NCI-H1092 (cell line): ENCODE results near the gene INTS11.

Experiments
- DNase-seq: peaks from one replicate; lab custom pipeline; 2025; lab: John Stamatoyannopoulos, UW

Gene INTS11

DNA sequence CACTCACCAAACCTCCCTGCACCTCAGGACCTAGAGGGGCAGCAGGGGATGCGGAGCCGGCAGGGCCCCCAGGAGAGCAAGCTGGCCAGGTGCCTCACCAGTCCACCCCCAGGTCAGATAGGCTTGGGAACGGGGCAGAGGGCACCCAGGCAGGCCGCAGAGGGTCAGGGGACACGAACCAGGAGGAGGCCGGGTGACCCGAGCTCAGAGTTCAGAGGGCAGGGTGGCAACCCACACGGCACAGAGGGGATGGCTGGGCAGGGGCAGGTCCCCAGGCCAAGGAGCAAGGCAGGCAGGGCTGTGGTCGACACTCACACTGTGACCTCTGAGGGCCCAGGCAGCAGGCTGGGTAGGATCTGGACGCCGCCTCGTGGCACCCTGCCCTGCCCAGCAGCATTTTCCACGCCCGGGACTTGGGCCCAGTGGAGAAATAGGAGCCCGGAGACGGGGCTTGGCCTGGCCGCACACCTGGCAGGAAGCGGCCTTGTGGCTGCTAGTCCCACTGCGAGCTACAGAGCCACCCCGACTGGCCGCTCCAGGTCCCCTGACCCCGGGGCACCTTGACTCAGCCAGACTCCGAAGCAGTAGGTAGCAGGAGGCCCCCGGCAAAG is 19.5 kb upstream of the INTS11 start:
- no peak for DNase-seq

DNA sequence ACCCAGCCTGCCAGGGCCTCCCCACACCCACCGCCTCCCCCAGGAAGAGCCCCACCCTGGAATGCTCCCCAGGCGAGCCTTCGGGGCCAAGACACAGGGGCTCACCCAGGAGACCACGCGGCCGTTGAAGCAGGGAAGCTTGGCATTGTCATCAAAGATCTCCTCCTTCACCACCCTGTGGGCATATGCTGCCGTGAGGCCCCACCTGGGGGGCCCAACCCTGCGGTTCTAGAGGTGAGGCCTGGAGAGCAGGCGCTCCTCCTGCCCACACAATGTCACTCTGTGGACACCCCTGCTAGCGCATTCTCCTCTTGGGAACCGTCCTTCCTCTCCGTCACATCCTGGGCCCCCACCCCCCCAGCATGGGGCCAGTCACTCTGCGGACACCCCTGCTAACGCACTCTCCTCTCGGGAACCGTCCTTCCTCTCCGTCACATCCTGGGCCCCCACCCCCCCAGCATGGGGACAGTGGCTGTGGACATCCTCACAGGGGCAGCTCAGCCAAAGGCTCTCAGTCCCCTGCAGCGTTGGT is 18.2 kb upstream of the INTS11 start:
- DNase-seq, result no peak

DNA sequence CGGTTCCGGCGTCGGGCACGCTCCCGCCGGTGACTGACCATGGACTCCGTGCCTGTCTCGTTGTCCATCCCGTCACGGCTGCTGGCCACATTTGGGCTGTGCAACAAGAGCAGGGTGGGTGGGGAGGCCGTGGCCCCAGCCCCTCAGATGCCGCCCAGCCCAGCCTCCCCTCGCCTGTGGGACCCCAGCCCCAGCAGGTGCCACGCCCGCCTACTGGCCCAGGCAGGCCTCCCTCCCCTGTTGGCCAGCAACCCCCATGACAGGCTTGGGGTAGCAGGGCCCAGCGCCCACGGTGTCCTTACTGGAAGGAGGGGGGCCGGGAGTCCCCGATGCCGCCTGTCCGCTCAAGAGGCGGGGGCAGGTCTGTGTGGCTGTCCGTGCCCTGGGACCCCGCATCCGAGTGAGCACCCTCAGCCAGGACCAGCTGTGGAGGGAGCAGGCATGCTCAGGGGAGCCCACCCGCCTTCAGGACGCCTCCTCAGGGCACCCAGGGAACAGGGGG is 17.7 kb upstream of the INTS11 start:
- DNase-seq, result no peak

DNA sequence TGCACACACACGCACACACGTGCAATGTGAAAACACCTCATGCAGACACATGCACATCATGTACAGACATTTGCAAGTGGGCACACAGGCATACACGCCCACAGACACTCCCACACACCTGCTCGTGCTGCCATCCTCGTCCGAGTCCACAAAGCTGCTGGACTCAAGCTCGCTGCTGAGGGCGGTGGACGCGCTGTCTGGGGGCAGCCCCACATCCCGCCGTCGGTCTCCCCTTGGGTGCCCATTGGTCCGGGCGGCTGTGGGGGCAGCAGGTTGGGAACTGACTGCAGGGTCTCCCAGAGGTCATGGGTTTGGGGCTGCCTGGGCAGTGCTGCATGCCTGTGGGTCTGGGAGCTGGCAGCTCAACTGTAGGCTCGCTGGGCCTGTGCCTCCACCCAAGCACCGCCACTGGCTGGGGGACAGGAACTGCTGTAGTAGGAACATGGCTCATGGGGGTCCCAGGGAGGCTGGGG is 17.1 kb upstream of the INTS11 start:
- no peak for DNase-seq

DNA sequence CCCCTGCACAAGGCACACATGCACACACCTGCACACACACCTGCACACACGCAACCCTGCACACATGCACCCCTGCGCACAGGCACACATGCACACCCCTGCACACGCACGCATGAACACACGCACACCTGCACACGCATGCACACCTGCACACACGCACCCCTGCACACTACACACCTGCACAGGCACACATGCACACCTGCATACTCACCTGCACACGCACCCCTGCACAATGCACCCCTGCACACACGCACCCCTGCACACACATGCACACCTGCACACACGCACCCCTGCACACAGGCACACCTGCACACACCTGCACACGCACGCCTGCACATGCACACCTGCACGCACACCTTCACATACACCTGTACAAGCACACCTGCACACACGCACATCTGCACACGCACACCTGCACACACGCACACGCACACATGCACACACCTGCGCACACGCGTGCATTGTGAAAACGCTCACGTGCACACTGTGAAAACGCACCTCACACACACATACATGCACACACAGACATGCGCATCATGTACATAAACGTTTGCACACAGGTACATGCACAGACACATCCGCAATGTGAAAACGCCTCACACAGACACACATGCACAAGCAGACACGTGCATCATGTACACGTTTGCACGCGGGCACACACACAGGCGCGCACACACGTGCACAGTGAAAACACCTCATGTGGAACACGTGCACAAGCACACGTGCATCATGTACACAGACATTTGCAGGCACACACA is 16.5 kb upstream of the INTS11 start:
- no peak for DNase-seq

DNA sequence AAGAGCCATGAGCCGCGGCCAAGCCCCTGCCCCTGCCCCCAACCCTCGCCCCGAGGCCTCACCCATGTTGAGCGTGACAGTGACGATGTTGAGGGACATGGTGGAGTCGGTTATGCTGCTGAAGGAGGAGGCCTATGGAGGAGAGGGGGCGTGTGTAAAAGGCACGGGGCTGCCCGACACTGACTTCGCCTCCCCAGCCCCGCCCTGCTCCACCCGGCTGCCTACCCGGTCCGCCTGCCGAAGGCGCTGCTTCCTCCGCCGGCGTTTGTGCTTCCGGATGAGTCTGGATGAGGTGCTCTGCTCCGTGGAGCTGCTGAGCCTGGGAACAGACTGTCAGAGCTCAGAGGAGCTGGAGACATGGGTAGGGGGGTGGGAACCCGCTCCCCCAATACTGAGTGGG is 15.7 kb upstream of the INTS11 start:
- DNase-seq, result no peak

DNA sequence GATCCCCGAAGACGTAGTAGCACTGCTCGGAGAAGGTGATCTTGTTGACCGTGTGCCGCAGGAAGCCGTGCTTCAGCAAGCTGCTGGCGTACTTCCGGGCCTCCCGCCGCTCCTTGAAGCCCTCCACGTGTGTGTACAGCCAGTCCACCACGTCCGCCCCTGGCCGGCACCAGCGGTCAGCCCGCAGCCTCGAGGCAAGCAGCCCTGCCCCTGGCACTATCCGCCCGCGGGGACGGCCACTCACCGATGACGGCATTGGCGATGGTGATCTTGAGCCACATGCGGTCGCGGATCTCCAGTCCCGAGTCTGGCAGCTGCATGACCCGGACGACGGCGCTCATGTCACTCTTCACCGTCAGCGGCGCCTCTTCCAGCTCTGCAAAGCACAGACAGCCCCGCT is 13.8 kb upstream of the INTS11 start:
- no peak for DNase-seq

DNA sequence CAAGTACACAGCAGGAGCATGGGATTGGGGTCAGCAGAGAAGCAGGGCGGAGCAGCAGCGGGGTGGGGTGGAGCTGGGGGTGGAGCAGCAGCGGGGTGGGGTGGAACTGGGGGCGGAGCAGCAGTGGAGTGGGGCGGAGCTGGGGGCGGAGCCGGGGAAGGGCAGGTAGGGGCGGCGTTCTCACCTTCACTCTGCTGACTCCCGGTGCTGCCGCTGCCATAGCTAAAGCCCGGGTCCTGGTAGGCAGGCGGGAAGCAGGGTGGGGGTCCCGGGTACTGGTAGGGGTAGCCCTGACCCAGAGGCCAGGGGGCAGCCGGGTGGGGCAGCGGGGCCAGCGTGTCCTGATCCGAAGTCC is 13.3 kb upstream of the INTS11 start:
- no peak for DNase-seq

DNA sequence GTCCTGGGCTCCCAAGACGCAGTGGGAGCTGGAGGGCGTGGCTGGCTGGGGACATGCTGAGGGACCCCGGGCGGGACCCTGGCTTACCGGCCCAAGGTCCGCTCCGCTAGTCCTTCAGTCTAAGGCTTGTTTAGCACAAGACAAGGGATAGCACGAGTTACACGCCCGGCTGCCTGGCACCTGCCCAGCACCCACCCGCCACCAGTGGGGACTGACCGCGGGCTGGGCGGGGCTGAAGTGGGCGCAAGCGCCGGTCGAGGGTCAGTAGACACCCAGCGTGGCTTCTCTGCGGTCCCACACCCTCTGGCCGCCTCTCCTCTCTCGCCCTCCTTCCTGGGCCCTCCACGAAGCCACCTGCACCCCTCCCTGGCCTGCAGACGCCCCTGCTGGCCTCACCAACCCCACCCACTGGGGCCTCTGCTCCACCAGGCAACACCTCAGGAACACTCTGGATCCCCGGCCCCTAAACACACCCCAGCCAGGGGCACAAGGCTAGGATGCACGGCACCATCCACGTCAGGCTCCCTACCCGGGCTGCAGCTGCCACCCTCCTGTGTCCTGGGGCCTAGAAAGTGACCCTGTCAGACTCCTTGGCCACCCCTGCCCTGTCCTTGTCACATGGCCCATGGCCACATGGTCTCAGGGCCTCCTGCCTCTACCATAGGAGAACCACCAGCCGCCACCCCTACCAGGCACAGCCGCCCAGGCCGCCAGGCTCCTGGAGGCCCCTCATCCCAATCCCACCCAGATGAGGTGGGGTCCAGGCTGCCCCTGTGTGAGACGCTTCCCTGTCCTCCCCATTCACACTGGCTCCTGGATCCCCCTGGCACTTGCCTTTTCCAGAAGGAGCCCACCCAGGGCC is 12.7 kb upstream of the INTS11 start:
- DNase-seq, result no peak

DNA sequence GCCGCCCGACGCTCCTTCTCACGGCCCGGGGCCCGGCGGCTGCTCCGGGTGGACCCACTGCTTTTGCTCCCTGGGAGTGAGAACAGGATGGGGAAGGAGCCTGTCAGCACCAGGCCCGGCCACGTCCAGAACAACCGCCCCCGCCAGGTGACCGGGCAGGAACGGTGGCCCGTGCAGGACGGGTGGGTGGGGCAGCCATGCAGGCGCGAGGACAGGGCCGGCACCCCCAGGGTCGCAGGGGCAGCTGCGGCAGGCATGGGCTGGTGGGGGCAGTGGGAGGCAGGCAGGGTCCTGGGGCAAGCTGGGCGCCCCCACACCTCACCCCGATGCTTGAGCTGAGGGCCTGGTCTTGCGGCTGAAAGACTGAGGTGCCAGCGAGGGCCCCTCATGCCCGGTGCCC is 12.0 kb upstream of the INTS11 start:
- no peak for DNase-seq

DNA sequence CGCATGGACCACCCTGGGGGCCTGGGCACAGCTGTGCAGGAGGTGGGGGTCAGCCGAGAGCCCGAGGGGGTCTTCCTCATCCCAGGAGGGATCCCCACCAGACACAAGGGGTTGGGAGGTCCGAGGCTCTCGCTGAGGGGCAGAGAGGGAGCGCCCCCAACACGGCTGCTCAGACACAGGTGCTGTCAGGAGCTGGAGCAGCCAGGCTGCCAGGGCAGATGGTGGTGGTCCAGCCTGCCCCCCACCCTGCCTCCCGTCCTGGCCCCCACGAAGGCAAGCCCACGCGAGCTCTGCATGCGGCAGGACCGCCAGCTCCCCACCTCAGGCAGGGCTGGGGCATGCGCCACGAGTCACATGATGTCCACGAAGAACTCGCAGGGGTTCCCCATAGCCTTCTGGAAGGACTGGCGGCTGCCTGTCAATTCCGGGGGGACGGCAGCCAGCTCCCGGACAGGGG is 11.4 kb upstream of the INTS11 start:
- no peak for DNase-seq

DNA sequence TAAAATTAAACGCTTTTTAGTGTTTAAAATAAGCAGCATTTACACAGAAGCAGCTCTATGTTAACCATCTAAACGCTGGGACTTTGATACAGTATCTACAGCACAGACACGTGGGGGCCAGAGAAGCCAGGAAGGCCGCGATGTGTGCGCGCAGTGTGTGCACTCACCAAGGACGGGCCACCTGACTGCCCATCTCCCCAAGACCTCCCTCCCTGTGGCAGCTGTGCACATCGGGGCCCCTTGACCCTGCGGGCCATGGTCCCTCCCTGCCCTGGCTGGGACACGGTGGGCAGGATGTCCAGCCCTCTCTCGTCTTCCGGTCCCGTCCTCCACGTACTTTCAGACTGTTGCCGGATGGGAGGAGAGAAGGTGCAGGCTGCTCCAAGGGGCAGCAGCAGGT is 10.8 kb upstream of the INTS11 start:
- DNase-seq, result no peak

DNA sequence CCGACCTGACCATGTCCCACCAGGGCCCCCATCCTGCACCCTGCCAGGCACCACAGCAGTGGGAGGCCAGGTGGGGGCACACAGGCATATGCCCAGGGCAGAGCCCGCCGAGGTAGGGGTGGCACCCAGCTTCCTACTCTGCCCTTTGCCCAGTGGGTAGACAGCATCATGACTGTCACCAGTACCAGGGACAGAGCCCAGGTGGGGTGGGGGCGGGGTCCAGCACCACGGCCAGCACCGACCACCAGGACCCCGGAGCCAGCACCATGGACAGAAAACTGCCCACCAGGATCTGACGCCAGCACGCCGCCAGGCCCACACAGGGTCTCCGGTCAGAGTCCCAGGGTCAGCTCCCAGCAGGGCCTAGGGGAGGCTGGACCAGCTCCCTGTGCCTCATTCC is 10.4 kb upstream of the INTS11 start:
- no peak for DNase-seq

DNA sequence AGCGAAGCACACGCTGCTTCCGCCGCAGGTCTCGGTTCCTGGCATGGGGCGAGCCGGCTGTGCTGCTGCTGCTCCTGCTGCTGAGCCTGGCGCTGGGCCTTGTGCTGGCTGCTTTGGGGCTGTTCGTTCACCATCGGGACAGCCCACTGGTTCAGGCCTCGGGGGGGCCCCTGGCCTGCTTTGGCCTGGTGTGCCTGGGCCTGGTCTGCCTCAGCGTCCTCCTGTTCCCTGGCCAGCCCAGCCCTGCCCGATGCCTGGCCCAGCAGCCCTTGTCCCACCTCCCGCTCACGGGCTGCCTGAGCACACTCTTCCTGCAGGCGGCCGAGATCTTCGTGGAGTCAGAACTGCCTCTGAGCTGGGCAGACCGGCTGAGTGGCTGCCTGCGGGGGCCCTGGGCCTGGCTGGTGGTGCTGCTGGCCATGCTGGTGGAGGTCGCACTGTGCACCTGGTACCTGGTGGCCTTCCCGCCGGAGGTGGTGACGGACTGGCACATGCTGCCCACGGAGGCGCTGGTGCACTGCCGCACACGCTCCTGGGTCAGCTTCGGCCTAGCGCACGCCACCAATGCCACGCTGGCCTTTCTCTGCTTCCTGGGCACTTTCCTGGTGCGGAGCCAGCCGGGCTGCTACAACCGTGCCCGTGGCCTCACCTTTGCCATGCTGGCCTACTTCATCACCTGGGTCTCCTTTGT is 9.2 kb upstream of the INTS11 start:
- no peak for DNase-seq

DNA sequence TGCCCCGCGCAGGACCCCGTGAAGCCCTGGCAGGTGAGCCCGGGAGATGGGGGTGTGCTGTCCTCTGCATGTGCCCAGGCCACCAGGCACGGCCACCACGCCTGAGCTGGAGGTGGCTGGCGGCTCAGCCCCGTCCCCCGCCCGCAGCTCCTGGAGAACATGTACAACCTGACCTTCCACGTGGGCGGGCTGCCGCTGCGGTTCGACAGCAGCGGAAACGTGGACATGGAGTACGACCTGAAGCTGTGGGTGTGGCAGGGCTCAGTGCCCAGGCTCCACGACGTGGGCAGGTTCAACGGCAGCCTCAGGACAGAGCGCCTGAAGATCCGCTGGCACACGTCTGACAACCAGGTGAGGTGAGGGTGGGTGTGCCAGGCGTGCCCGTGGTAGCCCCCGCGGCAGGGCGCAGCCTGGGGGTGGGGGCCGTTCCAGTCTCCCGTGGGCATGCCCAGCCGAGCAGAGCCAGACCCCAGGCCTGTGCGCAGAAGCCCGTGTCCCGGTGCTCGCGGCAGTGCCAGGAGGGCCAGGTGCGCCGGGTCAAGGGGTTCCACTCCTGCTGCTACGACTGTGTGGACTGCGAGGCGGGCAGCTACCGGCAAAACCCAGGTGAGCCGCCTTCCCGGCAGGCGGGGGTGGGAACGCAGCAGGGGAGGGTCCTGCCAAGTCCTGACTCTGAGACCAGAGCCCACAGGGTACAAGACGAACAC is 8.5 kb upstream of the INTS11 start:
- DNase-seq, result no peak

DNA sequence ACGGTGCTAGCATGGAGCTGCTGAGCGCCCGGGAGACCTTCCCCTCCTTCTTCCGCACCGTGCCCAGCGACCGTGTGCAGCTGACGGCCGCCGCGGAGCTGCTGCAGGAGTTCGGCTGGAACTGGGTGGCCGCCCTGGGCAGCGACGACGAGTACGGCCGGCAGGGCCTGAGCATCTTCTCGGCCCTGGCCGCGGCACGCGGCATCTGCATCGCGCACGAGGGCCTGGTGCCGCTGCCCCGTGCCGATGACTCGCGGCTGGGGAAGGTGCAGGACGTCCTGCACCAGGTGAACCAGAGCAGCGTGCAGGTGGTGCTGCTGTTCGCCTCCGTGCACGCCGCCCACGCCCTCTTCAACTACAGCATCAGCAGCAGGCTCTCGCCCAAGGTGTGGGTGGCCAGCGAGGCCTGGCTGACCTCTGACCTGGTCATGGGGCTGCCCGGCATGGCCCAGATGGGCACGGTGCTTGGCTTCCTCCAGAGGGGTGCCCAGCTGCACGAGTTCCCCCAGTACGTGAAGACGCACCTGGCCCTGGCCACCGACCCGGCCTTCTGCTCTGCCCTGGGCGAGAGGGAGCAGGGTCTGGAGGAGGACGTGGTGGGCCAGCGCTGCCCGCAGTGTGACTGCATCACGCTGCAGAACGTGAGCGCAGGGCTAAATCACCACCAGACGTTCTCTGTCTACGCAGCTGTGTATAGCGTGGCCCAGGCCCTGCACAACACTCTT is 7.7 kb upstream of the INTS11 start:
- DNase-seq, result no peak

DNA sequence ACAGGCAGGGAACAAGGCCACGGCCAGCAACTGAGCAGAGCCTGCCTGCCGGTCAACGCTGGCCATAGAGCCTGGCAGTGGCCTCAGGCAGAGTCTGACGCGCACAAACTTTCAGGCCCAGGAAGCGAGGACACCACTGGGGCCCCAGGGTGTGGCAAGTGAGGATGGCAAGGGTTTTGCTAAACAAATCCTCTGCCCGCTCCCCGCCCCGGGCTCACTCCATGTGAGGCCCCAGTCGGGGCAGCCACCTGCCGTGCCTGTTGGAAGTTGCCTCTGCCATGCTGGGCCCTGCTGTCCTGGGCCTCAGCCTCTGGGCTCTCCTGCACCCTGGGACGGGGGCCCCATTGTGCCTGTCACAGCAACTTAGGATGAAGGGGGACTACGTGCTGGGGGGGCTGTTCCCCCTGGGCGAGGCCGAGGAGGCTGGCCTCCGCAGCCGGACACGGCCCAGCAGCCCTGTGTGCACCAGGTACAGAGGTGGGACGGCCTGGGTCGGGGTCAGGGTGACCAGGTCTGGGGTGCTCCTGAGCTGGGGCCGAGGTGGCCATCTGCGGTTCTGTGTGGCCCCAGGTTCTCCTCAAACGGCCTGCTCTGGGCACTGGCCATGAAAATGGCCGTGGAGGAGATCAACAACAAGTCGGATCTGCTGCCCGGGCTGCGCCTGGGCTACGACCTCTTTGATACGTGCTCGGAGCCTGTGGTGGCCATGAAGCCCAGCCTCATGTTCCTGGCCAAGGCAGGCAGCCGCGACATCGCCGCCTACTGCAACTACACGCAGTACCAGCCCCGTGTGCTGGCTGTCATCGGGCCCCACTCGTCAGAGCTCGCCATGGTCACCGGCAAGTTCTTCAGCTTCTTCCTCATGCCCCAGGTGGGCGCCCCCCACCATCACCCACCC is 6.9 kb upstream of the INTS11 start, which contains the start of gene TAS1R3:
Gene TAS1R3, plus strand, starts transcription at position 213 of the 898 bp plus-strand sequence. Its CDS starts 66 bp downstream, at position 279.
- DNase-seq, result no peak

DNA sequence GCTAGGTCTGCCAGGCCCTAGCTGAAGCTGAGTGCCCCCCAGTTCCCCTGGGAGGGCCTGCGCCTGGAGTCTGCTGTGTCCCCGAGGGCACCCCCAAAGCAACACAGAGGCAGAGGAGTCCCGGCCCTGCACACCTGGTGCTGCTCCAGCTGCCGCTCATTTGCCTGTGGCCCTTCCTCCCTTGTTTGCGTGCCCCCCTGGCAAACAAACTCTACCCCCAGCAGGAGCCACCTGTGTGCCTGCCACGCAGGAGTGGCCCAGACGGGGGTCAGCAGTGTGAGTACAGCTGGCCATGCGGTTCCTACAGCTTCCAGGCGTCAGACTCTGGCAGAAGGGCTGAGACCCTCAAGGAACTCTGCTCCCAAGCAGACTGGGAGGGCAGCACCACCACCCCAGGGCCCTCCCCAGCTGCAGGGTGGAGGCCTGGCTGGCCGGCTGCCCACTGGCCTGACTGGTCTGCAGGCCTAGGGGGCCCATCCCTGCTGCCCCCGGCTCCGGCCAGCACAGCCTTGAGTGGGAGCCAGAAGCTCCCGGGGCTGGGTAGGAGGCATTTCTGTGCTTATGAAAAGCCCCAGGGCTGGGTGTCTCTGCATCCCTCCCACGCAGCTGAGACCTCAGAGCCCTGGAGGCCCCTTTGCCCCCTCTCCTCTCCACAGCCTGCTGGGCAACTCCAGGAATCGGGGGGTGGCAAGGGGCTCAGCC is 6.1 kb upstream of the INTS11 start:
- no peak for DNase-seq
